Central memory CD4-positive, alpha-beta T cell (primary cell): Measurements from ENCODE around the gene CLDN14.
A peak's percentile ranks its signal among the peaks of the same experiment; 100 is the strongest.

Experiments used
- DNase-seq: peaks from one replicate; pipeline ENCODE4 v3.0.0; 2022
- total RNA-seq, 3 experiments: gene quantifications; one replicate each; lab custom pipeline; 2026; lab: John Stamatoyannopoulos, UW

CLDN14 gene, protein sequence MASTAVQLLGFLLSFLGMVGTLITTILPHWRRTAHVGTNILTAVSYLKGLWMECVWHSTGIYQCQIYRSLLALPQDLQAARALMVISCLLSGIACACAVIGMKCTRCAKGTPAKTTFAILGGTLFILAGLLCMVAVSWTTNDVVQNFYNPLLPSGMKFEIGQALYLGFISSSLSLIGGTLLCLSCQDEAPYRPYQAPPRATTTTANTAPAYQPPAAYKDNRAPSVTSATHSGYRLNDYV
- total RNA-seq, result 0 reads per million in 3 experiments

DNA sequence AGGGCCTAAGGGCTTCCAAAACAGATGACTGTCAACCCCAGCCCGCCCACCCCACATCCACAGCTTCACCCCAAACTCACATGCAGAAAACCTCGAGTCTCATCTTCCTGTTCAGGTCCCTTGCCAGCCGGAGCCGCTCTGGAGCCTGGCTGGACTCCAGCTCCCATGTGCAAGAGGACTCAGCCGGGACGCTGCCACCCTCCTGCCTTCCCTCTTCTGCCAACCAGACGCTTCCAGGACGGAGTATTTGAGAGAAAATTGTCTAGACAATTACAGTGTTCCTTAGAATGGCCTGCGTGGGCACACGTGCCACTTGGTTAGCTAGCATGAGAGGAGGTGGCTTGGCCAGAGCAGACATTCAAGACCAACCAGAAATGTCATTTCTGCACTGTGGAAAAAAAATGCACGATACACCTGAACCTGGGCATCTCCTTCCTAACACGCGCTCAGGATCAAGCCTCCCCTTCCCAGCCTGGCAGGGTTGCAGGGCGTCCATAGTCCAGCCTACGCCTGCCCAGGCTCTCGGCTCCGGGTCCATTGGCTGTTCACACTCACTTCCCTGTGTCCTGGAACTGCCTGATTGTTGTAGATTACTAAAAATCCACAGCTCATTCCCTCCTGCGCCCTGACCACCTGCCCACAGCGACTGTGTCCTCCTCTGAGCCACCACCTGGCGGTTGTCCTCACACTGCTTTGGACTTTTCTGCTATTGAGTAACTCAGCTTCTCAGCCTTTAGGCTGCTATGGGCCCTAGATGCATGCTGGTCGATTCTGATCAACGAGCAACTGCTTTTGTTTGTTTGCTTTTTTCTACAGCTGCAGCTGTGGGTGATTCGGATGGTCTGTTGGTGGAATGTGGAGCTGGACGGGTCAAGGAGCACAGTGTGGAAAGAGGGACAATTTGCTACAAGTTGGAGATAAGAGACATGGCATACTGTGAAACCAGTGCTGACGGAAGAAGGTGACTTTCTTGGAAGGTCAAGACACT, at the start of gene CLDN14:
Gene CLDN14, minus strand, starts transcription at position 708 of the 988 bp plus-strand sequence. CDS start 18,427 bp downstream, outside the sequence.
- DNase-seq, result no peak

DNA sequence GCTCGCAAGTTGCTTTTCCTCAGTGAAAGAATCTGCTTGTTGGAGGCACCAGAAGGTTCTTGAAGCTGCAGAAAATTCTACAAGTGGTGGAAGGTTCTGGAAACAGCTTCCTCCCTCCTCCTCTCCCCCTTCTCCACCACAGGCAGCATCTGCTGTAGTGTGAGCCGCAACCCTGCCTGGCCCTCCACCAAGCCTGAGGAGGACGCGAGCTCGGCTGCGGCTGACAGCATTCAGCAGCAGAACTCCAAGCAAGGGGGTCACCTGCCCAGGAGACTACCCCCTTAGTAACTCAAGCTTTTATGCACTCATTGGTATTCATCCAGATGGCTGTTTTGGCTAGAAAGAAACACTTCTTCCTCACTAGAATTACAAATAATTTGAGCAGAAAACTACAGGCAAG, 48.8 kb upstream of the CLDN14 start:
- no peak for DNase-seq

DNA sequence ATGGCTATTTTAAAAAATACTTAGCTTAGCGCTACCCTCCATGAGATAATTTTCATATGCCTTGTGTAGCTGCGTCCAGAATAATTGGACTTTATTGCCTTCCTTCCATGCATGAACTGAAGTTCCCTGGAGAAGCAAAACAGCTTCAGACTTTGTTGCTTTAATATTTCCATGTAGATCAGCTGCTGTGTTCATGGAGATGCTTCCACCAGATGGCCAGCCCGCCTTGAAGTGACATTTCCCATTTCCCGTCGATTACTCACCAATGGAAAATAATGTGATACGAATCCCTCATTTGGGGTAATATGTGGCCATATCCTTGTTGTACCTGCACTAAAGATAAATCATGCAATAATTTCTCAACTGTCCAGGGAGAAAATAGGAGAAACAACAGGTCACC, 47.4 kb upstream of the CLDN14 start:
- DNase-seq, result no peak

DNA sequence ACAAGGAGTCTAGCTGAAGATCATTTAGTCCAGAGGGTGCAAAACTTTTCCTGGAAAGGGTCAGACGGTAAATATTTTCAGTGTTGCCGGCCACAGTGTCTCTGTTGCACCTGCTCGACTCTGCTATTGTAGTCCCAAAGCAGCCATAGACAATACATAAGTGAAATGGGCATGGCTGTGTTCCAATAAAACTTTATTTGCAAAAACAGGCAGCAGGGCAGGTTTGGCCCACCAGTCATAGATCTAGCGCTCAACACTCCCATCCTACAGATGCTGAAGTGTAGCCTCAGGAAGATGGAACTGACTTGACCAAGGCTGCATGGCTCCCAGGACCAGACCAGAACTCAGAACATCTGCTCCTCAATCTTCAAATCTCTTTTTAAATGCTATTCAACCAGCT, 46.2 kb upstream of the CLDN14 start:
- DNase-seq, result no peak

DNA sequence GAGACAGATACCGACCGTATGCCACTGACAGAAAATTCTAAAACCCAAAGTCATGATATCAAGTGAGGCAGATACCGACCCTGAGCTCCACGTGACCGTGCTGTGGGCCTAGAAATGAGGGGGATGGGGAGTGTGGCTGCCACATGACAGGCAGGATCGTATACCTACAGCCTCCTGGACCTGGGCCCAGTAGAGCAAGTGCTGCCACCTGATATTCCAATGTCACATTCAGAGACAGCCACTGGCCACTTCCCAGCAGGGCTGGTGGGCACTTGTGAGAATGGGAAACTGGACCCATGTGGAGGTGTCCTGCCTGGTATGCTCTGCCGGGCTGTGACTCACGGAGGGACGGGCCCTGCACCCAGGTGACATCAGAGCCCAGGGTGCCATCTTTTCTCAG, 44.6 kb upstream of the CLDN14 start:
- DNase-seq, result no peak

DNA sequence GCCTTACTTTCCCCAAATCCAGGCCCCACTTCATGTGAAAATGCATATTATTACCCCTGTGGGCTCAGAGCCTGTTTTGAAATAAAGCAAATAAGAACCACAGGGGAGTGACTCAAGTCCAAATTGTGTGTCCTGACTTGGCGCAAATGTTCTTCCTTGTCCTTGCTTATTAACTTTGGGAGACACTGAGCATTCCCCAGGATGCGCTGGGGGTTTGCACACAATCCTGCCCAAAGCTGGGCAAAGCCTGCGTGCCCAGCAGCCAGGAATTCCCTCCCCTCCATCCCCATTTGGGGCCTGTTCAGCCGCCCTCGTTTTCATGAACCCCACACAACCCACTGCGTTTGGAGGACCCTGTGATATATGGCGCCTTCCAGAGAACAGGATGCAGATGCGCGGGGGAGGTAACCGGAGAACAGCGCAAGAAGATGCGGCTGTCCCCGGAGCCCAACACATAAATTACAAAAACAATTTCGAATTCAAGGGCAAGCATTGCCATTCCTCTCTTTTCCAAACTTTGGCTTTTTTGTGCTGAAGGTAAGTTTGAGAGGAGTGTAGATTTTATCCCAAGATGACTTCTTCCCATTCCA, 42.4 kb upstream of the CLDN14 start:
- no peak for DNase-seq

DNA sequence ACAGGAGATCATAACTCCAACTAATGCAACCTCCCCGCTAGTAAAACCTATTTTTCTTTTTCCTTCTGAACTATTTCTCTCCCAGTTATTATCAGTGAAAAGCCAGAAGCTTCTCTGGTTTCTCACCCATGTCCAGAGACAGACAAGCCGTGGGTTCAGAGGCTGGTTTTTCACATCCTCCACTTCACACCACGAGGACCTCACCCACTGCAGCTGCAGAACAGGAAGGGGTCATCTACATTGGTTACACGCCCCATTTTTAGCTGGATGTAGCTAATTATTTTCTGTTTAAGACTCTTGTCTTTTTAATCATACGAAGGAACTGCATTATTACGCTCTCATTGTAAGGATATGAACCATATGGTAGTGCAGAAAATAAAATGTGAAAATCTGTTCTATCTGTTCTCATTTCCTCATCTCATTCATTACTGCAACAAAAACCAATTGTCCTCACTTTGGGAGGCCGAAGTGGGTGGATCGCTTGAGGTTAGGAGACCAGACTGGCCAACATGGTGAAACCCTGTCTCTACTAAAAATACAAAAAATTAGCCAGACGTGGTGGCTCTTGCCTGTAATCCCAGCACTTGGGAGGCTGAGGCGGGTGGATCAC, 39.1 kb upstream of the CLDN14 start:
- DNase-seq, result no peak

DNA sequence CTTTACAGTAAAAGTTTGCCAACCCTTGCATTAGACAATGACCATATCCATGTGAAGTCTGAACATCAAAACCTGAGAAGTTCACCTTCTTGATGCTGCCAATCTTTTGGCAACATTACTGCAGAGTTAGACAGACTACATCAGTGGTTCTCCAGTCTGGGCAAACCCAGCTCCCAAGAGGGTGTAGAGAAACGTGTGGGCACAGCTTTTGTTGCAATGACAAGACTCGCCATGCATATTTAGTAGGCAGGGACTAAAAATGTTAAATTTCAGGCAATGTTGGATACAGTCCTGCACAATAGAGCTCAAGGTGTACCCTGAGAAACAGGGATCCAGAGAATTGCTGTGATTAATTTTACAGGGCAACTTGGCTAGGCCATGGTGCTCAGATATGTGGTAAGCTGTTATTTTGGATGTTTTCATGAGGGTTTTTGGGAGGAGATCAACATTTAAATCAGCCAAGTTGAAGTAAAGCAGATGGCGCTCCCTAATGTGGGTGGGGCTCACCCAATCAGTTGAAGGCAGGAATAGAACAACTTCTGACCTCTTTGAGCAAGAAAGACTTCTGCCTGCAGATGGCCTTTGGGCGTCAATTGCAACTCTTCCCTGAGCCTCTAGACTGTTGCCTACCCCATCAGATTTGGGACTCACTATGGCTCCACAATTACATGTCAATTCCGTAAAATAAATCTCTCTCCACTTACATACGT, 37.6 kb upstream of the CLDN14 start:
- DNase-seq, result no peak

DNA sequence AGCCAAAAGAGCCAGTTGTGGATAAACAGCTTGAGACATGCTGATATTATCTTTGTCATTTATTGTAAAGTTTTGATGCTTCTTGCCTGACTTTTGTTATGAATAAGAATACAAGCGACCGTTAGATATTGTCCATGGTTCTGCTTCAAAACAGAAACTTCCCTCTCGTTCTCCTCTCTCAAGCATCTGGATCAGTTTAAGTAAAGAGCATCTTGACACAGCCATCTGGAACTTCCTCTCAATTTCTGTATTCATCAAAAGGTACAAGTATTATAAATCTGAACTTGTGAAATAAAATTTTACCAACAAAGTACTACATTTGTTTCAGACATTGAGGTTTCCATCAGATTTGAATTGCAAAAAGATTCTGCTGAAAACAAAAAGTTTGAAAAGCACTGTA, 36.4 kb upstream of the CLDN14 start:
- no peak for DNase-seq

DNA sequence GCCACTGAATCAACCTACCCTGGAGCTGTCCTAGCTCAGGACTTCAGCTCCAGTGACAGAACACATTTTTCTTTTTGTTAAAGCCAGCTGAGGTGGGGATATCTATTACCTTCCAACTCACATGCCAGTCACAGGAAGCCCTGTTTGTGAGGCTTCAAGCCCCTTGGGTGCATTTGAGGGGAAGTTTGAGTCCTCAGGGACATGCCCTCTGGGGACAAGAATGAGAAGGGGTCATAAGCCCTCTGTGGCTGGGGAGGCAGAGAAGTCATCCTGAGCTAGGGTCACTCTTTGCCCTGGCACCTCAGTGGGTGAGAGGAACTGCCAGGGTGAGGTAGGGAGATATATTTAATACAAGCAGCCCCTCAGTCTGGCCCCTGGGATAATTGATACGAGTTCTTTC, 33.5 kb upstream of the CLDN14 start:
- no peak for DNase-seq

DNA sequence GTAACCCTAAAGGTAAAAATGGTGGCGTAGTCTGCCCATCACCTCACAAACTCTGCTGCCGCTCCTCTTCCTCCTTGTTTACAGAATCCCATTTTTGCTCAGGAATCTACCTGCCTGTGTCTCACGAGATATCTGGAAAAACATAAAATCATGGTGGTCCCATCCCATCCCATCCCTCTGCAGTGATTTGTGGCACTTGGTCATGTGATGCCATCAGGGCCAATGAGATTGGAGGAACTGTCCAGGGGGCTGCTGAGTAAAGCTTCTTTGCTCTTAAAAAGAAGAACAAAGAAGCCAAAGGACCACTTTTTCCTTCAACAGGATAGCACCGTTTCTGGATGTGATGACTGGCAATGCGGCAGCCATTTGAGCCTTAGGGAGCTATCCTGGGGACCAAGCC, 33.0 kb upstream of the CLDN14 start:
- DNase-seq, result no peak

DNA sequence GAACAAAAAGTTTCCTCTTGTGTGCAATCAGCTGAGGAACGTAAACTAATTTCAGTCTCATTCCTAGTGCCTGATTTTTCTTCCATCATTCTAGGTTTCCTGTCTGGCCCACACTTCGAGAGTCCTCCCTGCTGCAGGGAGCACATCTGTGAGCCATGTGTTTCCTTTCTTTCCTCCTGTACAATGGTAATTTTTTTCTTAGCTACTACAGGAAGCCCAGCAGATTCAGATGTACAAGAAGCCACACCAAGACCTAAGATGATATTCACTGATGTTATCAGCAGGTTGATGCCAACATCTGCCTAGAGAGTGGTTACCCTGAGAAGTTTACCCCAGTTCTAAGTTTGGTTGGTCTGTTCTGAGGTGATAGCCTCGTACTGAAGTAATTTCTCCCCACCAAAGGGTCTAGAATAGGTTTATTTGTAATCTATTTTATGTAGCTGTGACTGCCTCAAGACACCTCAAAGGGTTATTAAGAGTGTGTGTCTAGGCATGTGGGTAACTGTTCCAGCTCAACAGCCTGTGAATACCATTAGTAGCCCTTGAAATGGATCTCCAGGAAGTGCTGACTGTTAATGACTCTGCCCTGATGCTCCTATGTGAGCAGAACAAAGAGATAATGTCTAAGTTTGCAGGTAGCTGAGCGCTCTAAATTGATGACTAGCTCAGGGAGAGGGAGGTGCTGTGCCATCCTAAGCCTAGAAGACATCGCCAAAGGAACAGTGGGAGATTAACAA, 31.7 kb upstream of the CLDN14 start:
- no peak for DNase-seq

DNA sequence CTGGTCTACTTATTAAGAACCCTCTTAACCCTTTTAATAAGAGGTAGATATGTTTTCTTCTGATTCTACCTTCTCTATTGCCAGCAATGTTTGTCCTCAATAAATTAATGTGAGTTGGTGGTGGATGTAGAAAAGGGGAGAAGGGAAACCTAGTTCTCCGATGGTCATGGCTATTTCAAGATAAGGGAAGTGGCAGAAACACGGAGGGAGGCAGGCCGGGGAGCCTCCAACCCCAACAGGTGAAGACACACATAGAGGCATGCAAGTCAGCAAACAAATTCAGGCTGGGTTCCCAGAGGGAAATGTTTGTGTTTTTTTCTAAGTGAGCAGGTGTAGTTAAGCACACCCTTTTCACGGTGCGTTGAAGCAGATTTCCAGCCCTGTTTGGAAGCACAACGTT, 31.0 kb upstream of the CLDN14 start:
- DNase-seq, result no peak

DNA sequence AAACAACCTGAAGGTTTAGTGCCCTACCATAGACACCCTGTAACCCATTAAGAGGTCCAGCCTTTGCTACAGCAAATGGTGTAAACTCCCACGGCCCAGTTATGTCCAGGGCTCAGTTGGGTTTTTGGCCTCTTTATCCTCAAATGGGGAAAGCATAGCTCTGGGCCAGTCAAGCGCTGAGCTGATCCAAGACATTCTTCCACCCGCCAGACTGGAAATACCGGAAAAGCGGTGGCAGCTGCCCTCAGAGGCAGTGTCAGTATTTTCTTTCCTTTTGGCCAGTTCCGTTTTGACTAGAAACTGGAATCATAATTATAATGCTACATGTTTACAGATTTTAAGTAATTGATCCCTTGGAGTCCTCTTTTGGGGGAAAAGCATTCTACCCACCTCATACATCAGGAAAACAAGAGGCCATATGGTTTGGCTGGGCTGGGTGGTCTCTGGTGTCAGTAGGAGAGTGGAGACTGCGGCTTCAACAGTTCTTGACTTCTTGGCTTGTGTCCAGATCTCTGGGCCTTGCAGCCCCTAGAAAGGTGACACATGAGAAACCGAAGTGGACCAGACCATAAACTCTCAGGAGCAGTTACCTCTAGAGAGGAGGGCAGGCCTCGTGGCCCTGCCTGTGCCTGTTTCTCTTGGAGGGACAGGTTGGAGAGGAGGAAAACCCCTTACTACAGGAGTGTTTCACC, 30.2 kb upstream of the CLDN14 start:
- no peak for DNase-seq

DNA sequence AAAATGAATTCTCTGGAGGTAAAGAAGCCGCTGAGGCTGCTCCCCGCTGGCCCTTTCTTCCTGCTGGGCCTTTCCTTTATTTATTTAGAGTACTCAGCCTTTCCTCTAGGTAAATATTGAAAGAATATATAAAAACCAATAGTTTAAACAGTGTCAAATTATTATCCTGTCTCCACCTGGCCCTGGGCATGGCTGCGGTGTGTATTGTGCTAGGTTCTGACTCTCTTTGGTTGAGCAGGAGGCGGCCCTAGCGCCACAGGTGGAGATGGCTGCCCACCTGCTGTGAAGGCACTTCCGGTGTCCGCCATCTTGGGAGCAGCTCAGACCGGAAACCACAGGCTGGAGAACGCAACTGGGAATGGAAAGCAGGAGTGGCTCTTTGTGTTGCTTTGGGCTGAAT, 29.0 kb upstream of the CLDN14 start:
- no peak for DNase-seq

DNA sequence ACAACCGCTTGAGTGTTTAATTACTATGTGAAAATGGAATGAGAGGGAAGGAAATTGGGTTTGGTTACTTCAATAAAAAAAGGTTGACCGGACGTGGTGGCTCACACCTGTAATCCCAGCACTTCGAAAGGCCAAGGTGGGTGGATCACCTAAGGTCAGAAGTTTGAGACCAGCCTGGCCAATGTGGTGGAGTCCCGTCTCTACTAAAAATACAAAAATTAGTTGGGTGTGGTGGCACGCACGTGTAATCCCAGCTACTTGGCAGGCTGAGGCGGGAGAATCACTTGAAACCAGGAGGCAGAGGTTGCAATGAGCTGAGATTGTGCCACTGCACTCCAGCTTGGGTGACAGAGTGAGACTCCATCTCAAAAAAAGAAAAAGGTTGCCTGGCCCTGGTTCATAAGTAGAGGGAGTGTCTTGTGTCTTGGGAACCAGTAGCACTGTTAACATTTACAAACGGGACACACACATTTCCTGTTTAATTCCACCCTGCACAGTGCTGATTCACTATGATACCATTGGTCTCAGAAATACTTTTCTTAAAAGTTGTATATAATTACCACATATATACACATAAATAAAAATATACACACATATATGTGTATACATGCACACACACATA, 27.6 kb upstream of the CLDN14 start:
- no peak for DNase-seq

DNA sequence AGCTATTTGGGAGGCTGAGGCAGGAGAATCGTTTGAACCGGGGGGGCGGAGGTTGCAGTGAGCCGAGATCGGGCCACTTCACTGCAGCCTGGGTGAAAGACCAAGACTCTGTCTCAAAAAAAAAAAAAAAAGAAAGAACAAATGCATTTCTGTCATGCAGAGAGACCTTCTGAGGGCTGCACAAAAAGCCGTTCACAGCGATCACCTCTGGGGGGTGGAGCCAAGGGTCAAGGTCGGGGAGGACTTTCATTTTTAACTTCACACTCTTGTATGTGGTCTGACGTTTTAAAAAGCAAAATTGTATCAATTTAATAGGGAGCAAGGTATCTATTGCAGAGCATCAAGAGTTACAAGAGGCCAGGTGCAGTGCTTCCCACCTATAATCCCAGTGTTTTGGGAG, 26.6 kb upstream of the CLDN14 start:
- DNase-seq, result no peak

DNA sequence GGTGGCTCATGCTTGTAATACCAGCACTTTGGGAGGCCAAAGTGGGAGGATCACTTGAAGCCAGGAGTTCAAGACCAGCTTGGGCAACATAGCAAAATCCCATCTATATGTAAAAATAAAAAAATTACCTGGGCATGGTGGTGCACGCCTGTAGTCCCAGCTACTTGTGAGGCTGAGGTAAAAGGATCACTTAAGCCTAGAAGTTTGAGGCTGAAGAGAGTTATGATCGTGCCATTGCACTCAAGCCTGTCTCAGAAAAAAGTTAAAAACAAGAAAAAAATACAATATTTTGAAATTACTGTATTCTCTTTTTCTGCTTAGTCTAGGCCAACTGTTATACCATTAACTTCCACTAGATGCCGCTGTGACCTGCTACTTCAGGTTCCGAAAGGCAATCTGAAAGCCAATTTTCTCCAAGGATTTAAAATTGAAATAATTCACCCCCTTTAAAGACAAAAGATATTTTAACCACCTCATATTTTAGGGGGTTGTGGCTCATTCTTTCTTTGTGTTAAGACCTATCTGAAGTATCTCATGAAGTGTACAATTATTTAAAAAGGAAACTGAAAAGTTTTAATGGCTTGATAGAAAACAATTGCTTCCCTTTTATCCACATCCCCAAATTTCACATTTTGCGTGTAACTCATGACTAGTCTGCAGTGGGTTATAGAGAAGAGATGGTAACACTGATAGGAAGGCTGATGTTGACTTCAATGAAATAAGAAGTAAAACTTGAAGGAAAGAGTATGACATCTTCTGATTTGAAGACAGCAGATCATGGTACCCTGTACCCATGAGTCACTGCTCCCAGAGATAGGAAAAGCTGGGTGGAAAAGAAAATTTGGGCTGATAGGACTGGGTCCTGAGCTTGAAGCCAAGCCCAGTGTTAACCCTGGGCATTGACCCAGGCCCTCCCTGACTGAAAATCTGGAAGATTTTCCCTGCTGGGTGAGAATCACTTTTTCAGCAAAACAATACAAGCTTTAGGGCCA, 24.4 kb upstream of the CLDN14 start:
- DNase-seq, result peak; percentile 13

DNA sequence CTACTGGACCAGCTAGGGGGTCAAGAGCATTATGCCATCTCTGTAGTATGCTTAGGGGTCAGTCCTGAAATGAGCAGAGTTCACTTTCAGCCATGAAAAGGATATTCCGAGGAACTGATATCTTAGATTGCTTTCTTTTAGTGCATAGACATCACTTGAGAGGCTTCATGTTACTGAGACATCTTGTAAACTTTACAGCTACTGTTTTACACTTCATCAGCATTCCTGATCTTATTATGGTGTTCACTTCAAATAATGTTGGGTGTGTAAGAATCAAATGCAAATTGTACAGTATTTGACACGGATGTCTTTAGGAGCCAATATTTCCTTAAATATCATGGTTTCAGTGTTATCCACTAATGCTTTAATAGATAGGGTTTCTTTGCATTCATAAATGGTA, 22.4 kb upstream of the CLDN14 start:
- no peak for DNase-seq

DNA sequence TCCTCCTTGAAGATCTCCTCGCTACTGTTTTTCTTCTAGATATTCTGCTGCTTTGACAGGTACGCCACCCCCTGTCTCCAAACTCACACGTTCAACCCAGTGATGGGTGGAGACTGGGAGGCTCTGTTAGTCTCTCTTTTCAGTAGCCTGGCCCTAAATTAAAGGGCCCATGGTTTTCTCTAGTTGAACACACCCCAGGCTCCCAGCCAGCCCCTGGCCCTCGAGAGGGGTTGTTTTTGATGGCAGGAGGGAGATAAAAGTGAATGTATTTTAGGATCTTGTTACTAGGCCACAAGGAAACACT, 21.6 kb upstream of the CLDN14 start:
- no peak for DNase-seq
